Measurements from ENCODE around the gene PTGS1. TPM values are rescaled to one million over a fixed set of nuclear protein-coding genes. Genes with fewer than 3 reads are reported as not detected.
A peak's percentile ranks its signal among the peaks of the same experiment; 100 is the strongest.

PTGS1 gene
- polyA plus RNA-seq, 1 donor (not counting 4 experiments of a cell fraction or from before 2014, with no cell fraction given), result 4.5 TPM

GRCh38 chr9:122347348-122348287 is 23.2 kb upstream of the PTGS1 start:
- TF ChIP-seq CTCF (optimal IDR thresholded peaks at IDR 0.05 in 1 of 3, IDR thresholded peaks at IDR 0.05 in 1 of 3, conservative IDR thresholded peaks at IDR 0.05 in 1 of 3; ENCODE audit: extremely low read depth in 1 of 3, insufficient read depth in 2 of 3, low read length in 3 of 3), result no peak
- no peak for TF ChIP-seq EZH2 (IDR thresholded peaks at IDR 0.05; ENCODE audit: low read length)
- H2AFZ ChIP-seq (ENCODE audit: control insufficient read depth, low read length), result peak overlapping the region; percentile 83
- dilution Hi-C loops (cut with MboI; ENCODE audit: extremely low pct_ligation_motif_present, low sequenced_read_pairs), result no loop called here
- peaks cover 5% of the 10 kb centered on the region for H3K27me3 ChIP-seq (ENCODE audit: control insufficient read depth, extremely low read depth, insufficient read depth, low read length)
- peak overlapping the region; percentile 39 to 74 (median 65) for H3K4me3 ChIP-seq (ENCODE audit: control insufficient read depth in 2 of 3, extremely low read depth in 1 of 3, insufficient read depth in 2 of 3, low read depth in 1 of 3, low read length in 3 of 3)
- H3K27ac ChIP-seq (ENCODE audit: control insufficient read depth, insufficient read depth, low read length), result no peak overlapping the region
- no peaks in the 10 kb centered on the region for H4K20me1 ChIP-seq (ENCODE audit: control insufficient read depth, extremely low read depth, insufficient read depth, low read length)
- no peaks in the 10 kb centered on the region for H3K36me3 ChIP-seq (ENCODE audit: control insufficient read depth in 2 of 2, extremely low read depth in 1 of 2, insufficient read depth in 2 of 2, low read length in 2 of 2)
- no peaks in the 10 kb centered on the region for H3K9me1 ChIP-seq (ENCODE audit: control insufficient read depth, extremely low read depth, insufficient read depth, low read length)
- no peak for DNase-seq (ENCODE audit: low read depth, low spot score)
- peak overlapping the region; percentile 92 for H3K4me2 ChIP-seq (ENCODE audit: control insufficient read depth, extremely low read depth, insufficient read depth, low read depth, low read length)
- no peaks in the 10 kb centered on the region for H3K79me2 ChIP-seq (ENCODE audit: control insufficient read depth, insufficient read depth, low read length)
- H3K4me1 ChIP-seq (ENCODE audit: control insufficient read depth, extremely low read depth, insufficient read depth, low read length), result peaks cover 6% of the 10 kb centered on the region
- no peaks in the 10 kb centered on the region for H3K9me3 ChIP-seq (ENCODE audit: control insufficient read depth, low read depth, low read length)
- H3K9ac ChIP-seq (ENCODE audit: control insufficient read depth, extremely low read depth, insufficient read depth, low read length), result peak overlapping the region; percentile 58
- FAIRE-seq, result peak; percentile 58

- dilution Hi-C loops (cut with MboI; ENCODE audit: extremely low pct_ligation_motif_present, low sequenced_read_pairs), result no loop called here
- Histone ChIP-seq H3K9ac (ENCODE audit: control insufficient read depth, extremely low read depth, insufficient read depth, low read length) (no peak overlapping the region), H3K79me2 (ENCODE audit: control insufficient read depth, insufficient read depth, low read length) (no peaks in the 10 kb centered on the region), H4K20me1 (ENCODE audit: control insufficient read depth, extremely low read depth, insufficient read depth, low read length) (no peaks in the 10 kb centered on the region), H3K36me3 (ENCODE audit: control insufficient read depth in 2 of 2, extremely low read depth in 1 of 2, insufficient read depth in 2 of 2, low read length in 2 of 2) (no peaks in the 10 kb centered on the region), H3K27ac (ENCODE audit: control insufficient read depth, insufficient read depth, low read length) (no peak overlapping the region), H3K9me1 (ENCODE audit: control insufficient read depth, extremely low read depth, insufficient read depth, low read length) (no peaks in the 10 kb centered on the region), H3K4me2 (ENCODE audit: control insufficient read depth, extremely low read depth, insufficient read depth, low read depth, low read length) (no peak overlapping the region), H3K27me3 (ENCODE audit: control insufficient read depth, extremely low read depth, insufficient read depth, low read length) (peaks cover 5% of the 10 kb centered on the region), H3K4me3 (ENCODE audit: control insufficient read depth in 2 of 3, extremely low read depth in 1 of 3, insufficient read depth in 2 of 3, low read depth in 1 of 3, low read length in 3 of 3) (no peak overlapping the region), H3K4me1 (ENCODE audit: control insufficient read depth, extremely low read depth, insufficient read depth, low read length) (peaks cover 6% of the 10 kb centered on the region), H2AFZ (ENCODE audit: control insufficient read depth, low read length) (no peak overlapping the region), H3K9me3 (ENCODE audit: control insufficient read depth, low read depth, low read length) (no peaks in the 10 kb centered on the region)
- DNase-seq (ENCODE audit: low read depth, low spot score), result no peak
- no peak for FAIRE-seq
- no peak for TF ChIP-seq CTCF (optimal IDR thresholded peaks at IDR 0.05 in 1 of 3, IDR thresholded peaks at IDR 0.05 in 1 of 3, conservative IDR thresholded peaks at IDR 0.05 in 1 of 3; ENCODE audit: extremely low read depth in 1 of 3, insufficient read depth in 2 of 3, low read length in 3 of 3)
- TF ChIP-seq EZH2 (IDR thresholded peaks at IDR 0.05; ENCODE audit: low read length), result no peak
Measured at GRCh38 chr9:122348288-122348777, 22.5 kb upstream of the PTGS1 start.
